Measurements from ENCODE around the gene PTPRN2.

PTPRN2 gene

GRCh38 chr7:158327012-158327411, 260.6 kb downstream of the PTPRN2 start:
- Histone ChIP-seq H3K4me1 (ENCODE audit: insufficient read depth, low read length) (no peaks in the 10 kb centered on the region), H3K27ac (ENCODE audit: low read depth, low read length) (no peak overlapping the region), H3K9me3 (ENCODE audit: low read length) (no peaks in the 10 kb centered on the region), H3K36me3 (ENCODE audit: insufficient read depth, low read length) (no peaks in the 10 kb centered on the region), H3K4me3 (ENCODE audit: low read depth in 1 of 2, low read length in 2 of 2) (no peak overlapping the region), H3K9ac (ENCODE audit: low read length) (no peak overlapping the region), H3K27me3 (ENCODE audit: control insufficient read depth in 1 of 2, insufficient read depth in 2 of 2, low read length in 2 of 2) (no peaks in the 10 kb centered on the region)

GRCh38 chr7:158325530-158326381, 261.9 kb downstream of the PTPRN2 start:
- Histone ChIP-seq H3K9me3 (ENCODE audit: low read length) (no peaks in the 10 kb centered on the region), H3K9ac (ENCODE audit: low read length) (no peak overlapping the region), H3K27me3 (ENCODE audit: control insufficient read depth in 1 of 2, insufficient read depth in 2 of 2, low read length in 2 of 2) (no peaks in the 10 kb centered on the region), H3K4me1 (ENCODE audit: insufficient read depth, low read length) (no peaks in the 10 kb centered on the region), H3K36me3 (ENCODE audit: insufficient read depth, low read length) (no peaks in the 10 kb centered on the region), H3K4me3 (ENCODE audit: low read depth in 1 of 2, low read length in 2 of 2) (no peak overlapping the region), H3K27ac (ENCODE audit: low read depth, low read length) (no peak overlapping the region)

- Histone ChIP-seq H3K9me3 (ENCODE audit: low read length) (no peaks in the 10 kb centered on the region), H3K9ac (ENCODE audit: low read length) (no peak overlapping the region), H3K36me3 (ENCODE audit: insufficient read depth, low read length) (no peaks in the 10 kb centered on the region), H3K27me3 (ENCODE audit: control insufficient read depth in 1 of 2, insufficient read depth in 2 of 2, low read length in 2 of 2) (no peaks in the 10 kb centered on the region), H3K4me3 (ENCODE audit: low read depth in 1 of 2, low read length in 2 of 2) (no peak overlapping the region), H3K4me1 (ENCODE audit: insufficient read depth, low read length) (no peaks in the 10 kb centered on the region), H3K27ac (ENCODE audit: low read depth, low read length) (no peak overlapping the region)
Observed at GRCh38 chr7:158324397-158325360, 262.9 kb downstream of the PTPRN2 start.

GRCh38 chr7:158323741-158324396, 263.8 kb downstream of the PTPRN2 start:
- Histone ChIP-seq H3K36me3 (ENCODE audit: insufficient read depth, low read length) (no peaks in the 10 kb centered on the region), H3K4me1 (ENCODE audit: insufficient read depth, low read length) (no peaks in the 10 kb centered on the region), H3K9me3 (ENCODE audit: low read length) (no peaks in the 10 kb centered on the region), H3K27me3 (ENCODE audit: control insufficient read depth in 1 of 2, insufficient read depth in 2 of 2, low read length in 2 of 2) (no peaks in the 10 kb centered on the region), H3K27ac (ENCODE audit: low read depth, low read length) (no peak overlapping the region), H3K4me3 (ENCODE audit: low read depth in 1 of 2, low read length in 2 of 2) (no peak overlapping the region), H3K9ac (ENCODE audit: low read length) (no peak overlapping the region)

- no peaks in the 10 kb centered on the region for H3K9me3 ChIP-seq (ENCODE audit: low read length)
- no peak overlapping the region for H3K4me3 ChIP-seq (ENCODE audit: low read depth in 1 of 2, low read length in 2 of 2)
- peaks cover 0 to 7% of the 10 kb centered on the region in 2 donors for H3K27me3 ChIP-seq (ENCODE audit: control insufficient read depth in 1 of 2, insufficient read depth in 2 of 2, low read length in 2 of 2)
- no peaks in the 10 kb centered on the region for H3K36me3 ChIP-seq (ENCODE audit: insufficient read depth, low read length)
- H3K27ac ChIP-seq (ENCODE audit: low read depth, low read length), result no peak overlapping the region
- no peaks in the 10 kb centered on the region for H3K4me1 ChIP-seq (ENCODE audit: insufficient read depth, low read length)
- H3K9ac ChIP-seq (ENCODE audit: low read length), result no peak overlapping the region
Observed at GRCh38 chr7:158322616-158323530, 264.8 kb downstream of the PTPRN2 start.

GRCh38 chr7:158321936-158322615, 265.5 kb downstream of the PTPRN2 start:
- no peak overlapping the region for H3K4me3 ChIP-seq (ENCODE audit: low read depth in 1 of 2, low read length in 2 of 2)
- H3K9ac ChIP-seq (ENCODE audit: low read length), result no peak overlapping the region
- peaks cover 0 to 11% of the 10 kb centered on the region in 2 donors for H3K27me3 ChIP-seq (ENCODE audit: control insufficient read depth in 1 of 2, insufficient read depth in 2 of 2, low read length in 2 of 2)
- H3K36me3 ChIP-seq (ENCODE audit: insufficient read depth, low read length), result no peaks in the 10 kb centered on the region
- H3K27ac ChIP-seq (ENCODE audit: low read depth, low read length), result no peak overlapping the region
- no peaks in the 10 kb centered on the region for H3K4me1 ChIP-seq (ENCODE audit: insufficient read depth, low read length)
- no peaks in the 10 kb centered on the region for H3K9me3 ChIP-seq (ENCODE audit: low read length)

GRCh38 chr7:158321056-158321700, 266.4 kb downstream of the PTPRN2 start:
- Histone ChIP-seq H3K27ac (ENCODE audit: low read depth, low read length) (no peak overlapping the region), H3K9me3 (ENCODE audit: low read length) (no peaks in the 10 kb centered on the region), H3K4me3 (ENCODE audit: low read depth in 1 of 2, low read length in 2 of 2) (no peak overlapping the region), H3K4me1 (ENCODE audit: insufficient read depth, low read length) (no peaks in the 10 kb centered on the region), H3K36me3 (ENCODE audit: insufficient read depth, low read length) (no peaks in the 10 kb centered on the region), H3K9ac (ENCODE audit: low read length) (no peak overlapping the region), H3K27me3 (ENCODE audit: control insufficient read depth in 1 of 2, insufficient read depth in 2 of 2, low read length in 2 of 2) (peaks cover 0 to 11% of the 10 kb centered on the region in 2 donors)

- Histone ChIP-seq H3K9me3 (ENCODE audit: low read length) (no peaks in the 10 kb centered on the region), H3K4me1 (ENCODE audit: insufficient read depth, low read length) (no peaks in the 10 kb centered on the region), H3K27me3 (ENCODE audit: control insufficient read depth in 1 of 2, insufficient read depth in 2 of 2, low read length in 2 of 2) (peaks cover 0 to 11% of the 10 kb centered on the region in 2 donors), H3K27ac (ENCODE audit: low read depth, low read length) (no peak overlapping the region), H3K36me3 (ENCODE audit: insufficient read depth, low read length) (no peaks in the 10 kb centered on the region), H3K9ac (ENCODE audit: low read length) (no peak overlapping the region), H3K4me3 (ENCODE audit: low read depth in 1 of 2, low read length in 2 of 2) (no peak overlapping the region)
Observed at GRCh38 chr7:158320328-158320727, 267.3 kb downstream of the PTPRN2 start.

GRCh38 chr7:158318511-158318913, 269.1 kb downstream of the PTPRN2 start:
- Histone ChIP-seq H3K9ac (ENCODE audit: low read length) (no peak overlapping the region), H3K36me3 (ENCODE audit: insufficient read depth, low read length) (no peaks in the 10 kb centered on the region), H3K27me3 (ENCODE audit: control insufficient read depth in 1 of 2, insufficient read depth in 2 of 2, low read length in 2 of 2) (peaks cover 0 to 11% of the 10 kb centered on the region in 2 donors), H3K4me1 (ENCODE audit: insufficient read depth, low read length) (no peaks in the 10 kb centered on the region), H3K4me3 (ENCODE audit: low read depth in 1 of 2, low read length in 2 of 2) (no peak overlapping the region), H3K27ac (ENCODE audit: low read depth, low read length) (no peak overlapping the region), H3K9me3 (ENCODE audit: low read length) (no peaks in the 10 kb centered on the region)

All from muscle layer of colon (tissue), 2 donors.